ENCODE results near the gene TCF15.

- TF ChIP-seq CTCF (IDR thresholded peaks at IDR 0.05) (no peak), POLR2A (IDR thresholded peaks at IDR 0.05) (no peak)
Measured at GRCh38 chr20:582204-582603, 27.9 kb downstream of the TCF15 start.

All from upper lobe of left lung (tissue), 4 donors.